Muscle layer of colon (tissue), 2 donors: Measurements from ENCODE around the gene CCL22.
"Not testable (repeated sequence)": the region's sequence is repeated elsewhere in the genome, so short reads cannot be mapped to it uniquely, and the experiment has no call there.

Experiments used
- H3K27ac ChIP-seq: one replicate; pipeline ENCODE4 v1.7.0; 2013; ENCODE audit warnings: low read depth, mild to moderate bottlenecking, low read length, moderate library complexity
- H3K27me3 ChIP-seq, 2 donors: one replicate each; pipeline ENCODE4 v1.7.0; 2013; ENCODE audit warnings: low read length in 2 of 2, mild to moderate bottlenecking in 2 of 2; ENCODE audit not compliant: insufficient read depth in 2 of 2, control insufficient read depth in 1 of 2
- H3K36me3 ChIP-seq: one replicate; pipeline ENCODE4 v1.7.0; 2013; ENCODE audit warnings: mild to moderate bottlenecking, low read length; ENCODE audit not compliant: insufficient read depth
- H3K4me1 ChIP-seq: one replicate; pipeline ENCODE4 v1.7.0; 2013; ENCODE audit warnings: mild to moderate bottlenecking, low read length; ENCODE audit not compliant: insufficient read depth
- H3K4me3 ChIP-seq, 2 donors: one replicate each; pipeline ENCODE4 v1.7.0; 2013; ENCODE audit warnings: low read length in 2 of 2, low read depth in 1 of 2, mild to moderate bottlenecking in 1 of 2, moderate library complexity in 1 of 2
- H3K9ac ChIP-seq: one replicate; pipeline ENCODE4 v1.7.0; 2013; ENCODE audit warnings: low read length
- H3K9me3 ChIP-seq: one replicate; pipeline ENCODE4 v1.7.0; 2013; ENCODE audit warnings: mild to moderate bottlenecking, low read length
- donor health status: abdominal sarcoma.
- donor health status: Adenocarcinoma of cecum.

The CCL22 gene

GRCh38 chr16:57331355-57331754, 27.2 kb upstream of the CCL22 start:
- H3K27me3 ChIP-seq = no peaks in the 10 kb centered on the region
- H3K36me3 ChIP-seq = no peaks in the 10 kb centered on the region
- H3K4me1 ChIP-seq = no peaks in the 10 kb centered on the region
- no peak overlapping the region for H3K9ac ChIP-seq
- no peak overlapping the region for H3K4me3 ChIP-seq
- H3K9me3 ChIP-seq = no peaks in the 10 kb centered on the region
- H3K27ac ChIP-seq = no peak overlapping the region

- Histone ChIP-seq H3K36me3 (no peaks in the 10 kb centered on the region), H3K9me3 (no peaks in the 10 kb centered on the region), H3K9ac (no peak overlapping the region), H3K4me1 (no peaks in the 10 kb centered on the region), H3K27ac (no peak overlapping the region), H3K27me3 (no peaks in the 10 kb centered on the region), H3K4me3 (no peak overlapping the region)
These were observed 25.2 kb upstream of the CCL22 start for GRCh38 chr16:57333402-57333801.

- H3K36me3 ChIP-seq = no peaks in the 10 kb centered on the region
- no peak overlapping the region for H3K9ac ChIP-seq
- H3K27me3 ChIP-seq = no peaks in the 10 kb centered on the region
- no peaks in the 10 kb centered on the region for H3K4me1 ChIP-seq
- H3K4me3 ChIP-seq = no peak overlapping the region
- H3K9me3 ChIP-seq = no peaks in the 10 kb centered on the region
- no peak overlapping the region for H3K27ac ChIP-seq
These were observed 23.2 kb upstream of the CCL22 start for GRCh38 chr16:57335366-57335765.

- Histone ChIP-seq H3K4me3 (no peak overlapping the region), H3K9ac (no peak overlapping the region), H3K36me3 (no peaks in the 10 kb centered on the region), H3K27me3 (no peaks in the 10 kb centered on the region), H3K9me3 (no peaks in the 10 kb centered on the region), H3K4me1 (peaks cover 15% of the 10 kb centered on the region), H3K27ac (no peak overlapping the region)
These were observed 17.5 kb upstream of the CCL22 start for GRCh38 chr16:57341062-57341440.

GRCh38 chr16:57341441-57342303, 16.9 kb upstream of the CCL22 start:
- Histone ChIP-seq H3K4me3 (no peak overlapping the region), H3K27ac (no peak overlapping the region), H3K27me3 (no peaks in the 10 kb centered on the region), H3K36me3 (no peaks in the 10 kb centered on the region), H3K4me1 (peaks cover 15% of the 10 kb centered on the region), H3K9ac (no peak overlapping the region), H3K9me3 (no peaks in the 10 kb centered on the region)

GRCh38 chr16:57342606-57343005, 16.0 kb upstream of the CCL22 start:
- not testable (repeated sequence) for H3K9ac ChIP-seq, H3K27ac ChIP-seq, H3K36me3 ChIP-seq, H3K27me3 ChIP-seq, H3K4me3 ChIP-seq, H3K9me3 ChIP-seq
- peaks cover 15% of the 10 kb centered on the region for H3K4me1 ChIP-seq

- Histone ChIP-seq H3K27ac (no peak overlapping the region), H3K9me3 (no peaks in the 10 kb centered on the region), H3K27me3 (no peaks in the 10 kb centered on the region), H3K4me3 (no peak overlapping the region), H3K4me1 (peaks cover 15% of the 10 kb centered on the region), H3K36me3 (no peaks in the 10 kb centered on the region), H3K9ac (no peak overlapping the region)
These were observed 15.4 kb upstream of the CCL22 start for GRCh38 chr16:57343221-57343620.

- H3K9ac ChIP-seq, H3K36me3 ChIP-seq, H3K27me3 ChIP-seq, H3K4me3 ChIP-seq, H3K27ac ChIP-seq, H3K9me3 ChIP-seq: not testable (repeated sequence)
- H3K4me1 ChIP-seq = peaks cover 15% of the 10 kb centered on the region
These were observed 14.5 kb upstream of the CCL22 start for GRCh38 chr16:57344094-57344493.

- Histone ChIP-seq H3K27ac (no peak overlapping the region), H3K9me3 (no peaks in the 10 kb centered on the region), H3K27me3 (no peaks in the 10 kb centered on the region), H3K4me3 (no peak overlapping the region), H3K4me1 (peaks cover 15% of the 10 kb centered on the region), H3K36me3 (no peaks in the 10 kb centered on the region), H3K9ac (no peak overlapping the region)
These were observed 13.6 kb upstream of the CCL22 start for GRCh38 chr16:57345021-57345420.

GRCh38 chr16:57345666-57346204, 12.8 kb upstream of the CCL22 start:
- no peaks in the 10 kb centered on the region for H3K9me3 ChIP-seq
- no peaks in the 10 kb centered on the region for H3K27me3 ChIP-seq
- no peak overlapping the region for H3K4me3 ChIP-seq
- no peak overlapping the region for H3K9ac ChIP-seq
- no peaks in the 10 kb centered on the region for H3K36me3 ChIP-seq
- H3K4me1 ChIP-seq = peaks cover 15% of the 10 kb centered on the region
- no peak overlapping the region for H3K27ac ChIP-seq

- Histone ChIP-seq H3K36me3 (no peaks in the 10 kb centered on the region), H3K27me3 (no peaks in the 10 kb centered on the region), H3K4me1 (no peaks in the 10 kb centered on the region), H3K4me3 (no peak overlapping the region), H3K9ac (no peak overlapping the region), H3K9me3 (no peaks in the 10 kb centered on the region), H3K27ac (no peak overlapping the region)
These were observed 10.7 kb upstream of the CCL22 start for GRCh38 chr16:57347858-57348257.

- Histone ChIP-seq H3K9ac (no peak overlapping the region), H3K4me3 (no peak overlapping the region), H3K4me1 (no peaks in the 10 kb centered on the region), H3K9me3 (no peaks in the 10 kb centered on the region), H3K27ac (no peak overlapping the region), H3K36me3 (no peaks in the 10 kb centered on the region), H3K27me3 (no peaks in the 10 kb centered on the region)
These were observed 10.3 kb upstream of the CCL22 start for GRCh38 chr16:57348327-57348726.
